ENCODE data around the gene OBP2B.

The OBP2B gene

DNA sequence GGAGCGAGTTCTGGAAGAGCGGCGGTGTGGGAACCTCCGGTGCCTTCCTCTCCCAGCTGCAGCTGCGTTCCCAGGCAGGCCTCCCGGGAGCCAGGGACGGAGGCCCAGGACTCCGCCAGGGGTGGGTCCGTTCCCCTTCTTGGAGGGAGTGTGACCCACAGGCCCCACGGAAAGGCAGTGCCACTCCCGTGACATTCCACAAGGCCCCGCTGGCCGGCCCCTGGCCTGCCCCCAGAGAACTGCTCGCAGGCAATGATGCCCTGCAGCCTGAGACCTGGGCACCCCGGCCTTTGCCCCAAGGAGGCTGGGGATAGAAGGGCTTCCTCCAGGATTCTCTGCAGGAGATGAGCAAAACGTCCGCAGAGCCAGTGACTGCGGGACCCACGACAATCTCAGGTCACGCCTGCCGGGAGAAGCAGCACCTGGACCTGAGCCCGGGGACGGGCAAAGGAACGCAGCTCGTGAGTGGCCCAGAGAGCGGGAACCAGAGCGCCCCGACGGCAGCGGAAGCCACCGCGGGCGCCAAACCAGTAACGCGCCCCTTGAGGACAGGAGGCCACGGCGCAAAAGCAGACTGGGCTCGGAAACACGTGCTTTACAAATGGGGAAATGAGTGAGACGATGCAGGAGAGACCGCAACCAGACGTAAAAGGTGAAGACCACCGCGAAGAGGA is 9.3 kb downstream of the OBP2B start:
- TF ChIP-seq, protein P1, sequence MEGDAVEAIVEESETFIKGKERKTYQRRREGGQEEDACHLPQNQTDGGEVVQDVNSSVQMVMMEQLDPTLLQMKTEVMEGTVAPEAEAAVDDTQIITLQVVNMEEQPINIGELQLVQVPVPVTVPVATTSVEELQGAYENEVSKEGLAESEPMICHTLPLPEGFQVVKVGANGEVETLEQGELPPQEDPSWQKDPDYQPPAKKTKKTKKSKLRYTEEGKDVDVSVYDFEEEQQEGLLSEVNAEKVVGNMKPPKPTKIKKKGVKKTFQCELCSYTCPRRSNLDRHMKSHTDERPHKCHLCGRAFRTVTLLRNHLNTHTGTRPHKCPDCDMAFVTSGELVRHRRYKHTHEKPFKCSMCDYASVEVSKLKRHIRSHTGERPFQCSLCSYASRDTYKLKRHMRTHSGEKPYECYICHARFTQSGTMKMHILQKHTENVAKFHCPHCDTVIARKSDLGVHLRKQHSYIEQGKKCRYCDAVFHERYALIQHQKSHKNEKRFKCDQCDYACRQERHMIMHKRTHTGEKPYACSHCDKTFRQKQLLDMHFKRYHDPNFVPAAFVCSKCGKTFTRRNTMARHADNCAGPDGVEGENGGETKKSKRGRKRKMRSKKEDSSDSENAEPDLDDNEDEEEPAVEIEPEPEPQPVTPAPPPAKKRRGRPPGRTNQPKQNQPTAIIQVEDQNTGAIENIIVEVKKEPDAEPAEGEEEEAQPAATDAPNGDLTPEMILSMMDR (IDR thresholded peaks at IDR 0.05; ENCODE audit: low read depth, low read length): peak; percentile 11
- DNase-seq (ENCODE audit: extremely low read depth, low read depth): no peak

DNA sequence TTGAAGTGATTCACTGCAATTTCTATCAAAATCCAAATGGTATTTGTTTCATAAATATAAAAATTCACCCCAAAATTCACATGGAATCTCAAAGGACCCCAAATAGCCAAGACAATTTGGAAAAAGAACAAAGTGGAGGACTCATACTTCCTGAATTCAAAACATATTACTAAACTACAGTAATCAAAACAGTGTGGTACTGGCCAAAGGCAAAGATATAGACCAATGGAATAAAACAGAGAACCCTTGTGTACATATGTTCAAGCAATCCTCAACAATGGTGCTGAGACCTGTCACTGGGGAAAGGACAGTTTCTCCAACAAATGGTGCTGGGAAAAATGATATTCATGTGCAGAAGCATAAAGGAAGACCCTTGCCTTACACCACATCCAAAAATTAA is 14.0 kb downstream of the OBP2B start:
- no peak for DNase-seq (ENCODE audit: extremely low read depth, low read depth)
- TF ChIP-seq, protein P1 (IDR thresholded peaks at IDR 0.05; ENCODE audit: low read depth, low read length): no peak

DNA sequence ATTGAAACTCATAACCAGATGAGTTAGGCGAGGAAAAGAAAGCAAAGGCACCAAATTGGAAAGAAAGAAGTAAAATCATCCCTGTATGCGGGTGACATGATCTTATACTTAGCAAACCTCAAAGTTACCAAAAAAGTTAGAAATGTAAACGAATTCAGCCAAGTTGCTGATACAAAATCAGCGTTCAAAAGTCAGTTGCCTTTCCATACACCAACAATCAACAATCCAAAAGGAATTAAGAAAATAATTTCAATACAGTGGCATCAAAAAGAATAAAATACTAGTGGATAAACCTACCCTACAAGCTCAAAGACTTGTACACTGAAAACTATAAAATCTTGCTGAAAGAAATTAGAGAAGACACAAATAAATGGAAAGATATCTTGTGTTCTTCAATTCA is 14.5 kb downstream of the OBP2B start:
- TF ChIP-seq, protein P1 (IDR thresholded peaks at IDR 0.05; ENCODE audit: low read depth, low read length): no peak
- no peak for DNase-seq (ENCODE audit: extremely low read depth, low read depth)

DNA sequence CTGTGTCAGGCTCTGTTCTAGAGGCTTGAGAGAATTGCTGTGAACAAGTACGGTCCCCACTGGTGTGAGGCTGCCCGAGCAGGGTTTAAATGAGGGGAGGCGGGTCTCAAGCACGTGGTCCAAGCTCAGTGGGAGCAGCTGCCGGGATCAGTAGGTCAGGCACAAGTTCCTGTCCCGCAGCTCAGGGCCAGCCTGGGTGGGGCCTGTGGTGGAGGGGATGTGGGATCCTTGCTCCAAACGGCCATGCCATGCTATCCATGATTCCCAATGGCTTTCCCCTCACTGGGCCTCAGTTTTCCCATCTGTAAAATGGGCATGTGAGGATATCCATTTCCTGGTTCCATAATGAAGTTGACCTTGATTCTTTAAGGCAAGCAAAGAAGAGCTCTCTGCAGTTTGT is 17.1 kb downstream of the OBP2B start:
- TF ChIP-seq, protein P1 (IDR thresholded peaks at IDR 0.05; ENCODE audit: low read depth, low read length): no peak
- DNase-seq (ENCODE audit: extremely low read depth, low read depth): no peak

DNA sequence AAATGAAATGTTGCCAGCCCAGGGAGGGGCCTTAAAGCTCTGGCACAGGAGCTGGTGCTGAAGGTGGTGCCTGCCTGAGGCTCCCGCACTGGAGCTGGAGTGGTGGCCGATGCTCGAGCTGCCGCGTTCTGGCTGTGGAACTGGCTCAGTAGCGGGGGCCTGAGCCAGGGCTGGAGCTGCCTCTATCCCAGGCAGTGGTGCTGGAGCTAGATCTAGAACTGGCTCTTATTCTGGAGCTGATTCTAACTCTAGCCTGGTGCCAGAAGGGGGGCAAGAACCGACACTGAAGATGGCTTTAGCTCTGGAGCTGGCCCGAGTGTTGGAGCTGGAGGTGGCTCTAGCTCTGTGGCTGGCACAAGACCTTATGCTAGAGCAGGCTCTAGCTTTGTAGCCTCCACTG is 19.2 kb downstream of the OBP2B start:
- DNase-seq (ENCODE audit: extremely low read depth, low read depth): no peak
- TF ChIP-seq, protein P1 (IDR thresholded peaks at IDR 0.05; ENCODE audit: low read depth, low read length): no peak

DNA sequence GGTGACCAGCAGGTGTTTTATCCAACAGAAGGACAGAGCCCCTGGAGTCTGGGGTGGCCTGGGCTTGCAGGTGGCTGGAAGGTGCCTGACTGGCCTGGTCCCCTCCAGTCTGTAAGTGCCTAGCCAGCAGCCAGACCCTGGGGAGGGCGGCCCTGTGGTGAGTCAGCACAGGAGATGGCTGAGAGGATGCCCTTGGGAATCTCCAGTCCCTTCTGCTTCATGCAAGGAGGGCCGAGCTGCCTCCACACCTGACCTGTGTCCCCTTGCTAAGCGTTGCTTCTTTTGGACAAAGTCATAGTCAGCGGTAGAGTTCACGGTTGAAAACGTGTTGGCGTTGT is 20.2 kb downstream of the OBP2B start:
- DNase-seq (ENCODE audit: extremely low read depth, low read depth): no peak
- TF ChIP-seq, protein P1 (IDR thresholded peaks at IDR 0.05; ENCODE audit: low read depth, low read length): no peak

DNA sequence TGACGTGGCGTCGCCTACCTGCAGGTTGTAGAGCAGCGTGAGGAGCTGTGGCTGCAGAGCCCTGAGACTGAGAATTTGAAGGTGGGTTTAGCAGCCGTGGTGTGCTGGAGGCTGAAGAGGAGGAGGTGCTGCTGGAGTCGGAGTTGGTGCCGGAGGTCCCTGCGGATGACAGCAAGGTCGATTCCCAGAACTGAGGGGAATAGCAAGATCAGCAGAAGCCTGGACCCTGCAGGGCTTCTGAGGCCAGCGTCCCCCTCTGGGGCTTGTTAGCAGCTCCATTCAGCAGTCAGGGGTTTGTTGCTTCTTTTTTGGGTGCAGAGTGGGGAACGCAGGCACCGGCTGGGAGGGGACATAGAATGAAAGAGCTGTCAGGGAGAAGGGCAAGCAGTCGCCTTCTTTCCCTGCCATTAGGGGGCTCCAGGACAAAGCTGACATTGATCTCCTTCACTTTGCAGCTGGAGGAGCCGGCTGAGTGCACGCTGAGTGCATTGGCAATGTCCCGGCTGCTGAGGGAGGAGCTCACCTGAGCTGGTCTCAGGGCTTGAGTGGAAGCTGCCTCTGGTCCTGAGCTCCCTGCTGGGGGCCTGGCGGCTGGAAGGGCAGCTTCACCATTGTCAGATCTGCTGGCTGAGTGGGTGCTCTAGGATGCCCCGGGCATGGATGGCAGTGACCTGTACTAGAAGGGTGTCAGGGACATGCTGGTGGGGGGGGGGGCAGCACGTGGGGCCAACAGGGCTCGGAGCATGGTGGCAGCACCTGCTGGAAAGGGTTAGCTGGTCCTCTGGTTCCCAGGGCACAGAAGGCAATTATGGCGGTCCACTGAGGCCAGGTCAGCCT is 20.8 kb downstream of the OBP2B start:
- TF ChIP-seq, protein P1 (IDR thresholded peaks at IDR 0.05; ENCODE audit: low read depth, low read length): no peak
- no peak for DNase-seq (ENCODE audit: extremely low read depth, low read depth)

All from AG09319 (cell line).